Central memory CD8-positive, alpha-beta T cell (primary cell): Measurements from ENCODE around the gene GATA5.

Experiments
- ATAC-seq: fragments of 150-1000 bp; cut with Tn5 transposase; replicated peaks from 2 replicates; pipeline ENCODE4 v1.10.0; 2022; ENCODE audit warnings: mild to moderate bottlenecking, moderate FRiP score, moderate number of reproducible peaks; ENCODE audit not compliant: poor library complexity, severe bottlenecking; ENCODE audit errors: extremely low read depth
- DNase-seq, 2 donors: peaks; one replicate each; pipeline ENCODE4 v3.0.0; 2021; ENCODE audit warnings: low spot score in 2 of 2
- H3K27ac Mint-ChIP-seq: one replicate; pipeline ENCODE4 v1.8.0; 2022; ENCODE audit warnings: low read depth, mild to moderate bottlenecking, moderate library complexity, mixed read lengths
- H3K27me3 Mint-ChIP-seq: one replicate; pipeline ENCODE4 v1.8.0; 2022; ENCODE audit warnings: mixed read lengths
- H3K36me3 Mint-ChIP-seq: one replicate; pipeline ENCODE4 v1.8.0; 2022; ENCODE audit warnings: mild to moderate bottlenecking, moderate library complexity, mixed read lengths; ENCODE audit not compliant: insufficient read depth
- H3K4me1 Mint-ChIP-seq: one replicate; pipeline ENCODE4 v1.8.0; 2022; ENCODE audit warnings: mixed read lengths
- H3K4me3 Mint-ChIP-seq: one replicate; pipeline ENCODE4 v1.8.0; 2022; ENCODE audit warnings: mild to moderate bottlenecking, moderate library complexity, mixed read lengths
- H3K9me3 Mint-ChIP-seq: one replicate; pipeline ENCODE4 v1.8.0; 2022; ENCODE audit warnings: mixed read lengths

The GATA5 gene

GRCh38 chr20:62413896-62414481 is 61.8 kb downstream of the GATA5 start:
- H3K4me1 Mint-ChIP-seq: peaks cover 10% of the 10 kb centered on the region
- no peak overlapping the region for H3K4me3 Mint-ChIP-seq
- ATAC-seq (no peak), DNase-seq (no peak)
- H3K27me3 Mint-ChIP-seq: no peaks in the 10 kb centered on the region
- peaks cover 3% of the 10 kb centered on the region for H3K36me3 Mint-ChIP-seq
- no peak overlapping the region for H3K27ac Mint-ChIP-seq
- no peaks in the 10 kb centered on the region for H3K9me3 Mint-ChIP-seq
